ENCODE data around the gene IGSF11.
"Not testable (repeated sequence)": the region's sequence is repeated elsewhere in the genome, so short reads cannot be mapped to it uniquely, and the experiment has no call there.

The IGSF11 gene

GRCh38 chr3:119034256-119035013 is at the start of gene IGSF11:
IGSF11 (minus strand) TSS chr3:119034846; CDS start chr3:119034582, 264 bp downstream.
- peak; percentile 64 for DNase-seq (ENCODE audit: low read depth)

- no peak for DNase-seq (ENCODE audit: low read depth)
Measured at GRCh38 chr3:119080364-119080763, 45.7 kb upstream of the IGSF11 start.

GRCh38 chr3:119073258-119074001 is 38.8 kb upstream of the IGSF11 start:
- DNase-seq (ENCODE audit: low read depth): no peak

GRCh38 chr3:119072451-119072850 is 37.8 kb upstream of the IGSF11 start:
- DNase-seq (ENCODE audit: low read depth): not testable (repeated sequence)

- DNase-seq (ENCODE audit: low read depth): no peak
Measured at GRCh38 chr3:119069725-119070124, 35.1 kb upstream of the IGSF11 start.

GRCh38 chr3:119063471-119063870 is 28.8 kb upstream of the IGSF11 start:
- no peak for DNase-seq (ENCODE audit: low read depth)

- DNase-seq (ENCODE audit: low read depth): no peak
Measured at GRCh38 chr3:119062892-119063291, 28.2 kb upstream of the IGSF11 start.

- no peak for DNase-seq (ENCODE audit: low read depth)
Measured at GRCh38 chr3:119044593-119044992, 9.9 kb upstream of the IGSF11 start.

GRCh38 chr3:119042162-119042561 is 7.5 kb upstream of the IGSF11 start:
- DNase-seq (ENCODE audit: low read depth): no peak

GRCh38 chr3:119035014-119035346 is 334 bp upstream of the IGSF11 start:
- DNase-seq (ENCODE audit: low read depth): no peak

GRCh38 chr3:119033393-119034255 is 1.0 kb downstream of the IGSF11 start:
- DNase-seq (ENCODE audit: low read depth): no peak

GRCh38 chr3:119025171-119025795 is 9.4 kb downstream of the IGSF11 start:
- DNase-seq (ENCODE audit: low read depth): no peak

GRCh38 chr3:119019767-119020518 is 14.7 kb downstream of the IGSF11 start:
- DNase-seq (ENCODE audit: low read depth): no peak

GRCh38 chr3:119018690-119019463 is 15.8 kb downstream of the IGSF11 start:
- no peak for DNase-seq (ENCODE audit: low read depth)

GRCh38 chr3:119015942-119016341 is 18.7 kb downstream of the IGSF11 start:
- no peak for DNase-seq (ENCODE audit: low read depth)

GRCh38 chr3:119013951-119014350 is 20.7 kb downstream of the IGSF11 start:
- no peak for DNase-seq (ENCODE audit: low read depth)

GRCh38 chr3:119011528-119011927 is 23.1 kb downstream of the IGSF11 start:
- DNase-seq (ENCODE audit: low read depth): no peak

- DNase-seq (ENCODE audit: low read depth): no peak
Measured at GRCh38 chr3:118997190-118997589, 37.5 kb downstream of the IGSF11 start.

- no peak for DNase-seq (ENCODE audit: low read depth)
Measured at GRCh38 chr3:118991775-118992174, 42.9 kb downstream of the IGSF11 start.

GRCh38 chr3:118990823-118991560 is 43.7 kb downstream of the IGSF11 start:
- DNase-seq (ENCODE audit: low read depth): no peak

Measured in activated T-cell treated with anti-CD3 and anti-CD28 coated beads for 24 hours (primary cell).